Mucosa of descending colon (tissue), 3 donors: ENCODE measurements around the gene RAB4A. TPM values are rescaled to one million over a fixed set of nuclear protein-coding genes. Genes with fewer than 3 reads are reported as not detected.

Source experiments
- ATAC-seq: fragments of 200-7000 bp; cut with Tn5 transposase; one replicate; pipeline ENCODE4 v1.9.1; 2020; ENCODE audit warnings: mild to moderate bottlenecking, moderate library complexity
- DNase-seq, 3 donors: peaks; one replicate each; pipeline ENCODE4 v3.0.0-alpha.2; 2020
- H3K36me3 ChIP-seq: fragments of 200-600 bp; one replicate; pipeline ENCODE4 v1.8.0; 2021; ENCODE audit warnings: low read depth, mild to moderate bottlenecking
- H3K4me1 ChIP-seq: fragments of 200-600 bp; one replicate; pipeline ENCODE4 v1.8.0; 2021; ENCODE audit warnings: low read depth, mild to moderate bottlenecking
- H3K4me3 ChIP-seq: fragments of 200-600 bp; one replicate; pipeline ENCODE4 v1.8.0; 2021; ENCODE audit warnings: mild to moderate bottlenecking
- H3K9me3 ChIP-seq: fragments of 200-600 bp; one replicate; pipeline ENCODE4 v1.8.0; 2021; ENCODE audit warnings: mild to moderate bottlenecking
- intact Hi-C, 2 donors: fragments of 100-400 bp; cut with DNase I in 1 of 2; cut with micrococcal nuclease in 1 of 2; formaldehyde crosslinking; loops; one replicate each; pipeline versions ENCODE4 v1.11.0 to v1.11.1; 2022; cut with DNase I, micrococcal nuclease
- total RNA-seq, 3 donors: library from RNA; stranded (reverse); fragmentation: NEBNext Ultra II Directional in 2 of 3; extraction: Animal tissue kit (Norgen Biotek cat#: 25700) in 2 of 3; gene quantifications; one replicate each; pipeline versions ENCODE4 v1.2.1 to v1.2.4, GENCODE V29; 2021 to 2023
- TF ChIP-seq, protein P1 (sequence below): fragments of 200-600 bp; IDR thresholded peaks from one replicate; pipeline ENCODE4 v1.8.0; 2022; ENCODE audit warnings: antibody characterized with exemption, mild to moderate bottlenecking
- donor health status: DM: no; HTN: no; CAD: no; lungs with moderate emphysema.
- donor health status: DM: no; HTN: no; CAD: no.
- donor health status: DM: no; HTN: yes; CAD: no.

RAB4A gene
- total RNA-seq, 3 donors from 2014 or later = 84.3 to 94.6 (median 88.0) TPM

DNA sequence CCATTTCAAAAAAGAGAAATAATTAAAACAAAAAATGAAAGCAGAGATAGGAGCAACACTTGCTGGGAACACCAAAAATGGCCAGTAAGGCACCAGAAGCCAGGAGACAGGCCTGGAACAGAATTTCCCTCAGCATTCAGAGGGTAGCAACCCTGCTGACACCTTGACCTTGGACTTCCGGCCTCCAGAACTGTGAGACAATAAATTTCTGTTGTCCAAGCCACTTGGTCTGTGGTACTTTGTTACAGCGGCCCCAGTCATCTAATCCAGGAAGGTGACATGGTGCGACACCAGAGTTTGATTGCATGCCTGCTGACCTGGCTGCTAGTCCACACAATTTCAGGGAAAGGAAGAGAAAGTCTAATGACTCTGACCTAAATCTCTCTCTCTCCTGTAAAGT lies 10.6 kb upstream of the RAB4A start:
- Histone ChIP-seq H3K4me1 (no peaks in the 10 kb centered on the region), H3K4me3 (no peak overlapping the region), H3K36me3 (no peaks in the 10 kb centered on the region), H3K9me3 (no peaks in the 10 kb centered on the region)
- intact Hi-C loops = loop anchor here in 1 of 2 donors (10.0 kb wide), 1 partner anchor 225 kb away; no protein-coding TSS in a partner anchor
- DNase-seq (no peak), ATAC-seq (no peak)
- TF ChIP-seq, protein P1, sequence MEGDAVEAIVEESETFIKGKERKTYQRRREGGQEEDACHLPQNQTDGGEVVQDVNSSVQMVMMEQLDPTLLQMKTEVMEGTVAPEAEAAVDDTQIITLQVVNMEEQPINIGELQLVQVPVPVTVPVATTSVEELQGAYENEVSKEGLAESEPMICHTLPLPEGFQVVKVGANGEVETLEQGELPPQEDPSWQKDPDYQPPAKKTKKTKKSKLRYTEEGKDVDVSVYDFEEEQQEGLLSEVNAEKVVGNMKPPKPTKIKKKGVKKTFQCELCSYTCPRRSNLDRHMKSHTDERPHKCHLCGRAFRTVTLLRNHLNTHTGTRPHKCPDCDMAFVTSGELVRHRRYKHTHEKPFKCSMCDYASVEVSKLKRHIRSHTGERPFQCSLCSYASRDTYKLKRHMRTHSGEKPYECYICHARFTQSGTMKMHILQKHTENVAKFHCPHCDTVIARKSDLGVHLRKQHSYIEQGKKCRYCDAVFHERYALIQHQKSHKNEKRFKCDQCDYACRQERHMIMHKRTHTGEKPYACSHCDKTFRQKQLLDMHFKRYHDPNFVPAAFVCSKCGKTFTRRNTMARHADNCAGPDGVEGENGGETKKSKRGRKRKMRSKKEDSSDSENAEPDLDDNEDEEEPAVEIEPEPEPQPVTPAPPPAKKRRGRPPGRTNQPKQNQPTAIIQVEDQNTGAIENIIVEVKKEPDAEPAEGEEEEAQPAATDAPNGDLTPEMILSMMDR = no peak

DNA sequence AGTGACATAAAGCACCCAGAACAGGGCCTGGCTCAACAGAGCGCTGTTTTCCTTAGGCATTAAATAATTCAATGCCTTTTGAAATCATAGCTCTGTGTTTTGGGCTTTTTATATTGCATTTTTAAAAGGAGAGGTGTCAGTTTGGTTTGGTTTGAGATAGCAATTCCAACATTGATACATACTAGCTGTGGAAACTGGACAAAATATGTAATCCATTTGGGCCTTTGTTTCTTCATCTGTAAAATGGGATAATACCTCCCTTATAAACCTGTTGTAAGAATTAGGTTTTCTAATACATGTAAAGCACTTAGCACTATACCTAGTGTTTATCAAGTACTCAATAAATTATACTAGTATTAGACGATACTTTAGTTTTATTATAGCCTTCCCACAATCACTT lies 8.7 kb upstream of the RAB4A start:
- TF ChIP-seq, protein P1 = no peak
- no peaks in the 10 kb centered on the region for H3K36me3 ChIP-seq
- H3K9me3 ChIP-seq = no peaks in the 10 kb centered on the region
- ATAC-seq (no peak), DNase-seq (no peak)
- intact Hi-C loops = loop anchor here in 1 of 2 donors (10.0 kb wide), 1 partner anchor 223 kb away; no protein-coding TSS in a partner anchor
- no peaks in the 10 kb centered on the region for H3K4me1 ChIP-seq
- H3K4me3 ChIP-seq = no peak overlapping the region

DNA sequence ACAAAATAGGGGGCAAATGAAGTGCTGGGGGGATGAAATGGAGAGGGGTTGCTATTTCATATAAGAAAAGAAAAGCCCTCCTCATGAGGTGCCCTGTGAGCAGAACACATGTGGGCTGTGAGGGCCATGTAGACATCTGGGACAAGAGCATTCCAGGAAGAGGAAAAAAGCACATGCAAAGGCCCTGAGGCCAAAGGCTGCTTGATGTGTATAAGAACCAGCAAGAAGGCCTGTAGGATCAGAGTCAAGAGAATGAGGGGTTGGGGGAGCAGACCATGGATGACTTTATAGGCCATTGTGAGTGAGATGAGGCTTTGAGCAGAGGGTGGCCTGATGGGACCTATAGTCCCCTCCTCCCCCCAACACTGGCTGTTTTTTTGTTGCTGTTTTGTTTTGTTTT lies 7.7 kb upstream of the RAB4A start:
- ATAC-seq = no peak
- intact Hi-C loops = loop anchor here in 1 of 2 donors (10.0 kb wide), 1 partner anchor 222 kb away; no protein-coding TSS in a partner anchor
- no peaks in the 10 kb centered on the region for H3K9me3 ChIP-seq
- no peak overlapping the region for H3K4me3 ChIP-seq
- H3K4me1 ChIP-seq = no peaks in the 10 kb centered on the region
- TF ChIP-seq, protein P1 = no peak
- no peaks in the 10 kb centered on the region for H3K36me3 ChIP-seq
- DNase-seq = no peak

DNA sequence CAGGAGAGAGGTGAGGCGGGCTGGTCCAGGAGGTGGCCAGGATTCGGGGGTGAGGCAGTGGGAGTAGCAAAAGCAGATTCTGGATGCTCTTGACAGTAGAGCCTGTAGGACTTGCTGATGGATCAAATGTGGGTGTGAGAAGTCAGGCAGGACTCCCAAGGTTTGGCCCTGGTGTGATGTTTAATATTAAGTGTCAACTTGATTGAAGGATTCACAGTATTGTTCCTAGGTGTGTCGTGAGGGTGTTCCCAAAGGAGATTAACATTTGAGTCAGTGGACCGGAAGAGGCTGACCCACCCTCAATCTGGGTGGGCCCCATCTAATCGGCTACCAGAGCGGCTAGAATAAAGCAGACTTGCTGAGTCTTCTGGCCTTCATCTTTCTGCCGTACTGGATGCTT lies 6.8 kb upstream of the RAB4A start:
- no peak overlapping the region for H3K4me3 ChIP-seq
- H3K9me3 ChIP-seq = no peaks in the 10 kb centered on the region
- no peak for DNase-seq
- intact Hi-C loops = loop anchor here in 1 of 2 donors (10.0 kb wide), 1 partner anchor 221 kb away; no protein-coding TSS in a partner anchor
- no peaks in the 10 kb centered on the region for H3K4me1 ChIP-seq
- TF ChIP-seq, protein P1 = no peak
- no peak for ATAC-seq
- H3K36me3 ChIP-seq = no peaks in the 10 kb centered on the region

DNA sequence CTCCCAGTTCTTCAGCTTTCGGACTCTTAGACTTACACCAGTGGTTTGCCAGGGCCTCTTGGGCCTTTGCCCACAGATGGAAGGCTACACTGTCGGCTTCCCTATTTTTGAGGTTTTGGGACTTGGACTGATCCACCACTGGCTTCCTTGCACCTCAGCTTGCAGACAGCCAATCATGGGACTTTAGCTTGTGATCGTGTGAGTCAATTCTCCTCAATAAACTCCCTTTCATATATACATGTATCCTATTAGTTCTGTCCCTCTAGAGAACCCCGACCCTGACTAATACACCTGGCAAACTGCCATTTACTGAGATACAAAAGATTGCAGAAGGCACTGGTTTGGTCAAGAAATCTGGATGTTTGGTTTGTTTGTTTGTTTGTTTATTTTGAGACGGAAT lies 6.4 kb upstream of the RAB4A start:
- intact Hi-C loops = loop anchor here in 1 of 2 donors (10.0 kb wide), 1 partner anchor 220 kb away; no protein-coding TSS in a partner anchor
- no peak overlapping the region for H3K4me3 ChIP-seq
- no peaks in the 10 kb centered on the region for H3K9me3 ChIP-seq
- no peaks in the 10 kb centered on the region for H3K4me1 ChIP-seq
- no peak for ATAC-seq
- no peaks in the 10 kb centered on the region for H3K36me3 ChIP-seq
- DNase-seq = no peak
- TF ChIP-seq, protein P1 = no peak

DNA sequence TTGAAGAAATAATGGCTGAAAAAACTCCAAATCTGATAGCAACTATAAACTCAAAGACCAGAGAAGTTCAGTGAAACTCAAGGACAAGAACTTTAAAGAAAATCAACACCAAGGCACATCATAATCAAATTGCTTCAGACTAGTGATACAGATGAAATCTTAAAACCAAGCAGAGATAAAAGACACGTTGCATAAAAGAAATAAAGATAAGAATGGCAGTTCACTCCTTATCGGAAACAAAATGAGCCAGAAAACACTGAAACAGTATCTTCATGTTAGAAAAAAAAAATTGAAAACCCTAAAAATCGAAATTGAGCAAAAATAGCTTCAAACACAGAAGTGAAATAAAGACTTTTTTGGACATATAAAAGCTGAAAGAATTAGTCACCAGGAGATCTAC lies 4.6 kb upstream of the RAB4A start:
- intact Hi-C loops = loop anchor here in 1 of 2 donors (10.0 kb wide), 1 partner anchor 219 kb away; no protein-coding TSS in a partner anchor
- H3K4me3 ChIP-seq = no peak overlapping the region
- H3K4me1 ChIP-seq = no peaks in the 10 kb centered on the region
- ATAC-seq (no peak), DNase-seq (no peak)
- no peaks in the 10 kb centered on the region for H3K9me3 ChIP-seq
- H3K36me3 ChIP-seq = no peaks in the 10 kb centered on the region
- TF ChIP-seq, protein P1 = no peak
